HG03565 (cell line): ENCODE results near the gene NREP.

Experiments
- ATAC-seq: cut with Tn5 transposase; IDR thresholded peaks from one replicate; pipeline ENCODE4 v1.9.1; 2021; ENCODE audit warnings: mild to moderate bottlenecking, moderate library complexity; ENCODE audit not compliant: unreplicated experiment

NREP gene

DNA sequence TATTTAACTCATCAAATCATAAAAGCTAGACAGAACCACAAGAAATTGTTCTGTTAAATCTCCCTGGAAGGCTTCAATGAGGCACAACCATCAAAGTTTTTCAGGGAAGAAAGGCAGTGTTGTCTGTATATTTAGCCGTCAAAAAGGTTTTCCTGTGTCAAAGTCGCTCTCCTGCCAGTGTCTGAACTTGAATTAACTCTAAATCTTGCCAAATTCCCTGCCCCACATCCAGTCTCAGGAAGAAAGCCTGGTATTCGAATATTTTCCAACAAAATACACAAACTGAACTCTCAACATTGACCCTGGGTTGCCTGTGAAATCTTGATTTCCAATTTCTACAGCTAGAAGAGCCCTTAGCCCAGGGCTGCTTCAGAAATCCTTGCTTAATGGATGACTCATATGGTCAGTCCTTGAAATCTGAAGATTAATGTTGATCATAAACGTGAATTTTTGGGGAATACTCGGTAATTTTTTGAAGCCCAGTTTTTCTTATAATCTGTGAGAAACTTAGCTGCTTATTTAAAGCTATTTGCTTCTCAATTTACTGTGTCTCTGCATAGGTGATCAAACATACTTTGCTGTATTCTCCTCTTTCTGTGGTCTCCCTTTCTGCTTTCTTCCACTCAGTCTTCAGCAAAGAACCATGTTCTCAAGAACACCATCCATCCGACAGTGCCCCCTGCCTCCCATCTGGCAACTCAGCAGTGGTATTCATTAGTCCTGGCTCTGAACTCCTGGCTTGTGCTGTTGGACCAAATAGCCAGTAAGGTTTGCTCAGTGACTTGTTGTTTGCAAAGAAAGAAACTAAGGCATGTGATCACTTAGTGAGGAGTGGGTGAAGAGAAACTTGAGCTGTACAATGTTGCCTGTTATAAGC lies 58.9 kb downstream of the NREP start:
- ATAC-seq, result no peak

DNA sequence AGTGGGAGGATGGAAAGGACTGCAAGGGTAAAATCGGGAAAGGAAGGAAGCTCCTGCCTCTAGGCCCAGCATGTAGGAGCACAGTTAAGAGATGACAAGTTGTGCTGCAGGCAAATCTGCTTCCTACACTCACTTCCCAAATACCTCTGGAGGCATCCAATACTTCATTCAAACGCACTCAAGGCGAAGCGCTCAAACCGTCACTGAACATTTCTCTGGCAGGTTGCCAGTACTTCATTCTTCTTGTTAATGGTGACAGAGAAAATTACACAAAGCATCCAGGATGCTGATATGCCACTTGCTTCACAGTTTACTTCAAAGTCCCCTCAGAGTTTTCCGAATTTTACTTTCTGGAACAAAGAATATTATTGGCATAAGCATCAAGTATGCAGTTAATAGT lies 59.8 kb downstream of the NREP start:
- no peak for ATAC-seq

DNA sequence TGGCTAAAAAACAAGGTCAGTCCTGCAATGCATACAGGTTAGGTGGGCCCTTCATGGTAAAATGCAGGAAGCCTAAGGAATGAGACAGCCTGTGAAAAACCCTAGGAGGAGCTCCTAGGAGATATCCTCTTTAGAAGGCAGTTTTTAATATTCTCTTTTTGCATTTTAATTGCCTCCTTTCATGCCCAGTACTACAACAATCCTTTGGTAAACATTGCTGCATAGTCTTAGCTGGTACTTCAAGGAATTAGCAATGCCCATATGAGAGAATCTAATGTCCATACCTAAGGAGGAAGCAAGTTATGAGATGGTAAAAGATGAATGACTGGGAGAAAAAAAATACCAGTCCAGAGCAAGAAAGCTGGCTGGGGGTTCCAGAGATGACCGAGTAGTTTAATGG lies 61.0 kb downstream of the NREP start:
- ATAC-seq, result no peak

DNA sequence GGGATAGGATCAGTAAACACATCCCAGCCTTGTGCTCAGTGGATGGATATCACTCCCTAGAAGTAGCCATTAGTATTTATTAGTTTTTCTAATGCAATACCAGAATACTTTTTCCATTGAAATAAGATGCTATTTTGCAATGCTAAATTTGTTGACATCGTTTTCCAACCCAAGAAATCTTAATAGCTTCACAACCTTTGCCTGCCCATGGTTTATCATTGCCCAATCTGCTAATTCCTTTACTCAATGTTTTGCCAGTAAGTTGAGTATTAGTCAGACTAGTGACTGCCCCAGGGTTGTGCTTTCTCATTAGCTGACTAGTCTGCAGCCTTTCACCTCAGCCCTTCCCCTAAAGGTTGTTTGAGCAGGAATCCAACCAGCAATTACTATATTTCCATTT lies 62.9 kb downstream of the NREP start:
- no peak for ATAC-seq

DNA sequence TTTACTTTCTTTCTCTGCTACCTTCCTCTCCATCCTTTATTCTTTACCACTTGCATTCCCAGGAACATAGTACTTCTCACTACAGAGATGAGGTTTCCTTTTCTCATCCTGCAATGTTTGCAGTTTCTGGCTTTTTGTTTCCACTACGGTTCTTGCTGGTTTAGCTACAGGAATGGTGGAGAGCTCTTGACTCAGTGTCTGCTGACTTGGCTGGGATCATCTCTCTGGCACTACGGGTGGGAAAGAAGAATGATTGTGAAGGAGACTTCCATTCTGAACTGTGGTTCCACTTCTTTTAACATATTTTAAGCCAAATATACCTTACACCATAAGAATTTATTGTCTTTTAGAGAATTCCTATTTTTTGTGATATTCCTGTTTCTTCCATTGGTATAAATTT lies 65.1 kb downstream of the NREP start:
- no peak for ATAC-seq

DNA sequence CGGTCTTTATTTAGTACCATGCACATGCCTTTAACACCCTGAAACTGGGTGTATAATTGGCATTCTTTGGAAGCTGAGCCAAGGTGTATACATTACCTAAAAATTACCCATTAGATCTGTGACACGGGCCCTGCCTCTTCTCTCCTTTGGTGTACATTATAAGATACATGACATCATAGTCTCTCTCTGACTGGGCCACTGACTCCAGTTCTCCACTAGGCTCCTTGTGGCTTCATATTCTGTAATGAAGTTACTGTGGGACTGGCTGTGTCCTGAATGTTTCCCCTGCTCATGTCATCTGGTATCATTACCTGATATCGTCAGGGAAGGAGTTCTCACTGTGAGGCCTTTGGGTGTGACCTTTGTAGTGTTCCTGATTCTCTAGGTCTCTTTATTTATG lies 65.5 kb downstream of the NREP start:
- ATAC-seq, result no peak

DNA sequence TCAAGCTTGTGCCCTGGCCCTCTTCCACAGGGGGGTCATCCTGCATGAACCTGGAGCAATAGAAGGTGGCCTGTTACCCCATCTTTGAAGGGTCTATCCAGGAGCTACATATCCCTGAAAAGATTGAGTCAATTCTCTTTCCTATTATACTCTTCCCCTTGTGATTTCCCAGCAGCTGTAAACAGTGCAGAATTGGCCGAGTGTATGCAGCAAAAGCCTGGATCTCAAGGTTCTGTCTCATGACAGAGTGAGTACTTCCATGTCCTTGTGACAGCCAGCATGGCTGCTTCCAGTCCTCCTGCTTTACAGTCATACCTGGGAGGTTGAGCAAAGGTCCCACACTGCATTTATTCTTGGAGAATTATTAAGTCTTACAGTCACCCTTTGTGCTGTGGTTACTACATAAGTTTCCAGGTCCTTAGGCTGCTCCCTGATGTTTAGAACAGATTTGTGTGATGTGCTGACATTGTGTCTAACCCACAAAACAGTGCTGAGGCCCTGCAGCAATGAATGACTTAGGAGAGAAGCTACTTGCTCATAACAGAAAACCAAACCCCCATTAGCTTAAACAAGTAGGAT lies 67.5 kb downstream of the NREP start:
- no peak for ATAC-seq

DNA sequence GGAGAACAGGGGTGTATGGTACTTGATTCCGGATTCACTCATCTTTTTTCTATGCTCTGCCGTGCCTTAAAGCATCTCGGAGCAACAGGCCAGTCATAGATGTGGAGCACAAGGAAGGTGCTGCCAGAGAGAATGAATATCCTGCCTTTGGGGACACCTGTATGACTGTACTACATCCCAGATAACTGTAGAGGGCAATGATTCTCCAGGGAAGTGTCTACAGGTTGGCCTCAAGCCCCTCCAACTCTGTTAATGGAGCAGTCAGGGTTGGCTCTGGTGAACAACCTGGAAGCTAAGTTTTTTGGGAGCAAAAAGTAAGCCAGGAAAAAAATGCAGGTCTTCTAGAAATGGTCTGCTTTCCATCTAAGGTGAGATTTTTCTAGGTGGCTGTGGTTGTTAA lies 71.0 kb downstream of the NREP start:
- ATAC-seq, result no peak

DNA sequence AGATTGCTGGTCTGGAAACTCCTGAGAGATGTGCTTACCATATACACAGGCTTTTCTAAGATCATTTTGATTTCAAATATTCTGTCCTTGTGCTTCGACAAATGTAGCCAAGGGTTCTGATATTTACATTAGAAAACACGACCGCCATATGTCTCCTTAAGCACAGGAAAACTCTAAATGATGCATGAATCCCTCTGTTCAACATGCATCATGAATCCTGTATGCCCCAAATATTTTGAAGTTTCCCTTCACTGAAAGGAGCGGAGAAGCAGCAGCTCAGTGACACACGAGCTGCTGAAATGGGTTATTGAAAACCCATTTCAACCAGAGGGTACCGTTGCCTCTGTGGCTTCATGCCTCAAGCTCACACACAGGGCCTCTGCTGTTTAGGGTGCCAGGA lies 74.4 kb downstream of the NREP start:
- no peak for ATAC-seq

DNA sequence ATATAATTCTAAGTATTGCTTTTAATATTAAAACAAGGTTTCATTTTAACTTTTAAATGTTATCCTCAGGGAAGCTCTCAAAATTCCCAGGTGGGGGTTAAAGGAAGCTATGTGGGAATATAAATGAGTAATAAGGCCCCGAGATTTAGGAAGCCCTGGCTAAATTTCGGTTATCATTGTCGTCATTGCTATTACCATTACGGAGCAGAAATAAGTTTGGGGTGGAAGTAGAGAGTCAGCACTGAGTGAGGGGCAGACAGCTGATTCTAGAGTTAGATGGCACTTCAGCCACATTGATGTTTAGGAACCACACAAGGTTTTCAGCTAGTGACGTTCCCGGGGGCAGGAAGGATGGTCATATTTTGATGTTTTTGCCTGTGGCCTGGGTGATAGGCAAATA lies 74.9 kb downstream of the NREP start:
- ATAC-seq, result no peak

DNA sequence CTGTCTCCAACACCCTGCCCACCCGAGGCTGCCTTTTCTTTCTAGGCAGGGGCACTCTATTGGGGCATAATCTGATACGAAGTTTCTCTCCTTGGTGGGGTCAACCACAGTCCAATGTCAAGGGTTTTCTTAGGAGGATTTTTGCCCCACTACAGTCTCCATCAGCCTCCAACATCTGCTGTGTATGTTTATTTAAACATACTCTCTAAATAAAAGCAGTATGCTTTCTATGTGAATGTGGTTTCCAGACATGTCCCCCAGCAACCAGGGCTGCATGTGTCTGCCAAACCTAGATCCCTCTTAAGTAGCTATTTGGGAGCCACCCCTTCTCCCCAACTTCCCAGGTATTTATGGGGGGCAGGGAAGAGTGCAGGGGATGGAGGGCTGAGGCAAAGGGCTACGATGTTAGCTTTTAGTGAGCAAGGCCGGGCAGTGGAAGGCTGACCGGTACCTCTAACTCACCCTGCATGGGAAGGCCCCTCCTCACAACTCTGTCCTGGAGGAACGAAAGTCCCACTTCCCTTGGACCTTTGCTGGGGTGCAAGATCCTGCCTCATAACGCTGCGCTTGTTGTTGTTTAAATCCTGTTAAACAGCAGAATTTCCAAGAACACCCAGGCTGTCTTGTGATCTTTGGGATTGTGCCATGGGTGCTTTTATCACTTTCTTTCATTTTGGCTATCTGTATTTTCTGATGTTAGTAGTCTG lies 75.4 kb downstream of the NREP start:
- ATAC-seq, result no peak

DNA sequence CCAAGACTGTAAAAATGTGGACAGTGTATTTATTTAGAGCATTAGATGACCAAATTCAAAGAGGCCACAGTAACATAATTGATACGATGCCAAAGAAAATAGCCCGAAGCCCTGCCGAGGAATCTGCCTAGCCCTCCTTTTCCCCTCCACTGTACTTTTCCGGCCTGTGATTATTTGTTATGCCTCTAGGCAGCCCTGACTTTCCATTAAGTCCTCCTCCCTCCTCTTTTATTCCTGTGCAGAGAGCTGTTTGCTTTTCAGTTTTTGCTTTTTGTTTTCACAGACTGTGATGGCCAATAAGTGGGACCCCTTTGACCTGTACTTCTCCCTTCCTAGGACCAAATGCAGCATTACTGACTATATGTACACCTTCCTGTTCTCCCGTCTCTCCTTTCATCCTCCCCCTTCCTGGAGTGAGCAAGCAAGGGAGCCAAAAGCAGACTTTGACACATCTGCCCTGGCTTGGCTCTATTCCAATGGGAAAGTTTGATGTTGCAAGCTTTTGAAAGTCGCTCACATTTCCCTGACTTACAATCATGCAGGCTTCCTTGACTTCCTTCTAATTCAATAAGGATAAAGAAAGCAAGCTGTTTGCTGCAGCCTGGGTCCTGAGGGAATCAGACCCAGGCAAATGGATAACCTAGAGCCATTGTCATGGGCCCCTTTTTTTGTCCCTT lies 76.1 kb downstream of the NREP start:
- ATAC-seq, result no peak

DNA sequence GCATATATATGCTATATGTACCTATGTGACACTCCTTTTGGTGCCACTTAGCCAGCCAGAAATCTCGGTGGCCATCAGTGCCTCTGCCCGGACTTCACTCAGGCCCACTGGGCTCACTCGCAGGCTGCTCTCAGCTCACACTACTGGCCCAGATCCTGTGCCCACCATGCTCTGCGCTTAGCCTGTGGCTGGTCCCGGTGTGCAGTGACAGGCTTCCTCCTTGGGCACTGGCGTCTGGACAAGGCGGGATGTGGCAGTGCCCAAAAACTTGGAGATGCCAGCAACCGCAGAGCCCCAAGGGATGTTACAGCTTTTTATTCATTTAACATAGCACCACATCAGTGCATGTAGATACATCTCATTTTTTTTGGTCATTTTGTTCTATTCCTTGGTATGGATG lies 77.4 kb downstream of the NREP start:
- ATAC-seq, result no peak
